Endodermal cell (in vitro differentiated cells): Measurements from ENCODE around the gene ABLIM2. TPM values are rescaled to one million over a fixed set of nuclear protein-coding genes. Genes with fewer than 3 reads are reported as not detected.
A peak's percentile ranks its signal among the peaks of the same experiment; 100 is the strongest.
"Not testable (repeated sequence)": the region's sequence is repeated elsewhere in the genome, so short reads cannot be mapped to it uniquely, and the experiment has no call there.

ENCODE experiments used
- DNase-seq: peaks from one replicate; pipeline ENCODE4 v3.0.0-alpha.2; 2017
- H3K27ac ChIP-seq: 2 replicates; pipeline ENCODE4 v1.5.1; 2013; ENCODE audit warnings: mild to moderate bottlenecking, low read depth, low read length, moderate library complexity
- H3K27me3 ChIP-seq: 2 replicates; pipeline ENCODE4 v1.6.1; 2013; ENCODE audit warnings: mild to moderate bottlenecking, low read length, moderate library complexity; ENCODE audit not compliant: insufficient read depth, control insufficient read depth, poor library complexity, severe bottlenecking
- H3K36me3 ChIP-seq: 2 replicates; pipeline ENCODE4 v1.7.0; 2013; ENCODE audit warnings: mild to moderate bottlenecking, low read length, moderate library complexity; ENCODE audit not compliant: control insufficient read depth, insufficient read depth
- H3K4me1 ChIP-seq: one replicate; pipeline ENCODE4 v1.7.0; 2013; ENCODE audit warnings: low read length; ENCODE audit not compliant: control insufficient read depth, insufficient read depth
- H3K4me3 ChIP-seq: 2 replicates; pipeline ENCODE4 v1.5.1; 2013; ENCODE audit warnings: mild to moderate bottlenecking, low read length, moderate library complexity
- H3K9ac ChIP-seq: 2 replicates; pipeline ENCODE4 v1.6.1; 2013; ENCODE audit warnings: mild to moderate bottlenecking, low read length, moderate library complexity; ENCODE audit not compliant: poor library complexity, severe bottlenecking; ENCODE audit errors: extremely low read depth
- H3K9me3 ChIP-seq: 2 replicates; pipeline ENCODE4 v1.6.1; 2013; ENCODE audit warnings: mild to moderate bottlenecking, low read length, moderate library complexity; ENCODE audit not compliant: control insufficient read depth
- H3K27ac Mint-ChIP-seq: 2 replicates; pipeline ENCODE4 v1.8.0; 2020; ENCODE audit warnings: mixed read lengths
- H3K27me3 Mint-ChIP-seq: 2 replicates; pipeline ENCODE4 v1.8.0; 2021; ENCODE audit warnings: mild to moderate bottlenecking, mixed read lengths; ENCODE audit not compliant: insufficient read depth
- H3K36me3 Mint-ChIP-seq: 2 replicates; pipeline ENCODE4 v1.8.0; 2020; ENCODE audit warnings: low read depth, mixed read lengths
- H3K4me1 Mint-ChIP-seq: 2 replicates; pipeline ENCODE4 v1.8.0; 2020; ENCODE audit warnings: mixed read lengths
- H3K4me3 Mint-ChIP-seq: 2 replicates; pipeline ENCODE4 v1.8.0; 2020; ENCODE audit warnings: mild to moderate bottlenecking, moderate library complexity, mixed read lengths
- H3K9me3 Mint-ChIP-seq: 2 replicates; pipeline ENCODE4 v1.8.0; 2020; ENCODE audit warnings: mild to moderate bottlenecking, mixed read lengths
- WGBS, 2 experiments: methylation state at CpG; one replicate each; pipeline versions ENCODE4 v1.1.5 to v1.1.7; 2013; ENCODE audit warnings: missing lambda C conversion rate in 2 of 2, mixed read lengths in 1 of 2; ENCODE audit not compliant: insufficient coverage in 1 of 2, insufficient read length in 1 of 2; 5-methylcytosine and 5-hydroxymethylcytosine counted together
- total RNA-seq, 2 donors: library from RNA; stranded (reverse); fragmentation: NEBNext Ultra II Directional in 1 of 2; extraction: Animal tissue kit (Norgen Biotek cat#: 25700) in 1 of 2; gene quantifications; 2 replicates in 1 of 2; 3 replicates in 1 of 2; pipeline ENCODE4 v1.2.1, GENCODE V29; 2021
- TF ChIP-seq, protein P1 (sequence below): fragments of 200-600 bp; sonication (generic); conservative IDR thresholded peaks from 2 replicates; pipeline ENCODE4 v1.5.0; 2021; ENCODE audit warnings: antibody characterized with exemption, mild to moderate bottlenecking

The ABLIM2 gene
- total RNA-seq, 2 donors from 2014 or later = 0.35 to 1.6 TPM

DNA sequence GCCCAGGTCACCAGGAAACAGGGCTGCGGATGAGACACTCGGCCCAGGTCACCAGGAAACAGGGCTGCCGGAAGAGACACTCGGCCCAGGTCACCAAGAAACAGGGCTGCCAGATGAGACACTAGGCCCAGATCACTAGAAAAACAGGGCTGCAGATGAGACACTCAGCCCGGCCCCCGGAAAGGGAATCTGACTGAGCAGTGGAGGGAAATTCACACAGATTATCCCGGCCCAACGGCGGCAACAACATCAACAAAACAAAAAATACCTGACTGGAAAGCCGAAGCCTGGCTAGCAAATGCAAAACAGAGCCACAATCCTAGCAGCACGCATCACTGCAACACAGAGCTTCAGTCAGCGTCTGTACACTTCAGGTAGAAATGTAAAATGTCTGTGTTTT, 239.6 kb downstream of the ABLIM2 start:
- Histone ChIP-seq H3K9ac (no peak overlapping the region), H3K36me3 (peaks cover 9% of the 10 kb centered on the region), H3K4me3 (no peak overlapping the region), H3K9me3 (peaks cover 1% of the 10 kb centered on the region), H3K27me3 (no peaks in the 10 kb centered on the region), H3K4me1 (no peaks in the 10 kb centered on the region), H3K27ac (no peak overlapping the region)
- peak overlapping the region; percentile 79 for H3K27ac Mint-ChIP-seq
- H3K4me1 Mint-ChIP-seq = peaks cover 24% of the 10 kb centered on the region
- TF ChIP-seq, protein P1, sequence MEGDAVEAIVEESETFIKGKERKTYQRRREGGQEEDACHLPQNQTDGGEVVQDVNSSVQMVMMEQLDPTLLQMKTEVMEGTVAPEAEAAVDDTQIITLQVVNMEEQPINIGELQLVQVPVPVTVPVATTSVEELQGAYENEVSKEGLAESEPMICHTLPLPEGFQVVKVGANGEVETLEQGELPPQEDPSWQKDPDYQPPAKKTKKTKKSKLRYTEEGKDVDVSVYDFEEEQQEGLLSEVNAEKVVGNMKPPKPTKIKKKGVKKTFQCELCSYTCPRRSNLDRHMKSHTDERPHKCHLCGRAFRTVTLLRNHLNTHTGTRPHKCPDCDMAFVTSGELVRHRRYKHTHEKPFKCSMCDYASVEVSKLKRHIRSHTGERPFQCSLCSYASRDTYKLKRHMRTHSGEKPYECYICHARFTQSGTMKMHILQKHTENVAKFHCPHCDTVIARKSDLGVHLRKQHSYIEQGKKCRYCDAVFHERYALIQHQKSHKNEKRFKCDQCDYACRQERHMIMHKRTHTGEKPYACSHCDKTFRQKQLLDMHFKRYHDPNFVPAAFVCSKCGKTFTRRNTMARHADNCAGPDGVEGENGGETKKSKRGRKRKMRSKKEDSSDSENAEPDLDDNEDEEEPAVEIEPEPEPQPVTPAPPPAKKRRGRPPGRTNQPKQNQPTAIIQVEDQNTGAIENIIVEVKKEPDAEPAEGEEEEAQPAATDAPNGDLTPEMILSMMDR = no peak
- no peak overlapping the region for H3K4me3 Mint-ChIP-seq
- WGBS, 2 experiments = 90 to 91% methylated on average over 8 to 12 of the region's 12 CpGs
- no peak for DNase-seq
- no peaks in the 10 kb centered on the region for H3K27me3 Mint-ChIP-seq
- no peaks in the 10 kb centered on the region for H3K9me3 Mint-ChIP-seq
- H3K36me3 Mint-ChIP-seq = peaks cover 9% of the 10 kb centered on the region

DNA sequence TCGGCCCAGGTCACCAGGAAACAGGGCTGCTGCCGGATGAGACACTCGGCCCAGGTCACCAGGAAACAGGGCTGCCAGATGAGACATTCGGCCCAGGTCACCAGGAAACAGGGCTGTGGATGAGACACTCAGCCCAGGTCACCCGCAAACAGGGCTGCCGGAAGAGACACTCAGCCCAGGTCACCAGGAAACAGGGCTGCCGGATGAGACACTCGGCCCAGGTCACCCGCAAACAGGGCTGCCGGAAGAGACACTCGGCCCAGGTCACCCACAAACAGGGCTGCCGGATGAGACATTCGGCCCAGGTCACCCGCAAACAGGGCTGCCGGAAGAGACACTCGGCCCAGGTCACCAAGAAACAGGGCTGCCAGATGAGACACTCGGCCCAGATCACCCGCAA, 240.4 kb downstream of the ABLIM2 start:
- not testable (repeated sequence) for H3K27ac ChIP-seq, H3K4me3 ChIP-seq, H3K4me1 ChIP-seq, DNase-seq, H3K27me3 ChIP-seq, H3K9ac ChIP-seq, H3K36me3 Mint-ChIP-seq, H3K9me3 ChIP-seq, H3K27me3 Mint-ChIP-seq, H3K36me3 ChIP-seq, H3K4me3 Mint-ChIP-seq, H3K9me3 Mint-ChIP-seq
- WGBS, 2 experiments = 92 to 100% methylated on average over 9 to 18 of the region's 18 CpGs
- H3K4me1 Mint-ChIP-seq = peaks cover 24% of the 10 kb centered on the region
- peak overlapping the region; percentile 31 for H3K27ac Mint-ChIP-seq

DNA sequence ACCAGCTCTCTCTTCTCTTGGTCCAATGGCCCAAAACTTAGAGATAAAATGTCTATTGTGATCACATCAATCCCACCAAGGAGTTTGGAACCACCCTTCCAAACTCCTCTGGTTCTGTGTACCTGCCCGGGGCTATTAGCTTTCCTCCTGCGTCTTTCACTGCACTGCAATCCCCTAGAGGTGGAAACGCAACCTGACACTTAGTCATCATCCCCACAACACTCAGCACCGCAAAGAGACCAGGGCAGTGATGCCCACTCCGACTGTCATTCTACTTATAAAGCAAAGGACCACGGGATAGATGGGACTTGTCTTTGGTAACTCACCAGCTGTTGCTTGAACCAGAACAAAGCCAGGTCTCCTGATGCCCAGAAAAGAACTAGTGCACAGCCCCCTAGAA, 240.9 kb downstream of the ABLIM2 start:
- Histone ChIP-seq H3K9ac (no peak overlapping the region), H3K9me3 (no peaks in the 10 kb centered on the region), H3K4me1 (no peaks in the 10 kb centered on the region), H3K4me3 (no peak overlapping the region), H3K27ac (no peak overlapping the region), H3K27me3 (no peaks in the 10 kb centered on the region), H3K36me3 (peaks cover 9% of the 10 kb centered on the region)
- H3K9me3 Mint-ChIP-seq = no peaks in the 10 kb centered on the region
- H3K27me3 Mint-ChIP-seq = no peaks in the 10 kb centered on the region
- H3K4me3 Mint-ChIP-seq = no peak overlapping the region
- H3K36me3 Mint-ChIP-seq = peaks cover 7% of the 10 kb centered on the region
- no peak for DNase-seq
- TF ChIP-seq, protein P1 = peak; percentile 53
- 81 to 86% methylated on average over 3 to 6 of the region's 6 CpGs for WGBS, 2 experiments
- H3K4me1 Mint-ChIP-seq = peaks cover 24% of the 10 kb centered on the region
- peak overlapping the region; percentile 31 for H3K27ac Mint-ChIP-seq

DNA sequence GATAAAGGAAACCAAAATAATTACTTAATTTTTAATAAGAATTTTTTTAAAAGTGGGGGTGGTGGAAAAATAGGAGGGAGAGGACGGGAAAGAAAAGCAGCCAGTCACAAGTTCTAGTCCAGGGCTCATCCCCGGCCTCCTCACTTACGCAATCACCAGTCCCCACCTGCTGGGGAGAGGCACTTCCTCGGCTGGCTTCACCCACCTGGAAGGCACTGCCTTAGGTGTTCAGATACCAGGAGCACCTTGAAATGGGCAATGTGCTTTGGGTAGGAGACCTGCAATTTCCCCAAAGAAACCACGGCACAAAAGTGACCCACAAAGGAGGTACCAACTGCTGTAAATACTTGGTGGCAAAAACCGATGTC, 242.8 kb downstream of the ABLIM2 start:
- Mint-ChIP-seq H3K9me3 (no peaks in the 10 kb centered on the region), H3K4me1 (peaks cover 36% of the 10 kb centered on the region), H3K36me3 (peaks cover 7% of the 10 kb centered on the region), H3K4me3 (no peak overlapping the region), H3K27me3 (no peaks in the 10 kb centered on the region), H3K27ac (no peak overlapping the region)
- no peaks in the 10 kb centered on the region for H3K27me3 ChIP-seq
- H3K4me3 ChIP-seq = no peak overlapping the region
- WGBS, 2 experiments = 67 to 73% methylated on average over 3 to 6 of the region's 6 CpGs
- DNase-seq = no peak
- TF ChIP-seq, protein P1 = no peak
- peaks cover 6% of the 10 kb centered on the region for H3K36me3 ChIP-seq
- H3K4me1 ChIP-seq = peaks cover 9% of the 10 kb centered on the region
- no peak overlapping the region for H3K9ac ChIP-seq
- no peak overlapping the region for H3K27ac ChIP-seq
- no peaks in the 10 kb centered on the region for H3K9me3 ChIP-seq
